ENCODE measurements around the gene SLC2A9. TPM values are rescaled to one million over a fixed set of nuclear protein-coding genes. Genes with fewer than 3 reads are reported as not detected.

SLC2A9 gene
- total and polyA plus RNA-seq, 2 of the 13 experiments (the other 11 are each of a cell fraction or from before 2014, with no cell fraction given) = 36.2 to 42.3 TPM

GRCh38 chr4:10017037-10017893 lies 4.0 kb downstream of the SLC2A9 start (continued):
- no peak for TF ChIP-seq HIC2 (CRISPR knock-in tag; IDR thresholded peaks at IDR 0.05; ENCODE audit: low read depth)
- no peak for TF ChIP-seq TBP (CRISPR knock-in tag; IDR thresholded peaks at IDR 0.05)
- no peak for TF ChIP-seq HES4 (CRISPR knock-in tag; IDR thresholded peaks at IDR 0.05; ENCODE audit: borderline replicate concordance)
- TF ChIP-seq ZBTB25 (CRISPR knock-in tag; IDR thresholded peaks at IDR 0.05) = peak; percentile 37; the same call in 1 of the 2 replicates
- no peak for TF ChIP-seq ZNF138 (CRISPR knock-in tag; IDR thresholded peaks at IDR 0.05; ENCODE audit: low read depth)
- peak; percentile 97 for TF ChIP-seq HNF4G (IDR thresholded peaks at IDR 0.05; ENCODE audit: borderline replicate concordance, low read depth, low read length)
- peak; percentile 98 for TF ChIP-seq HNF4G (CRISPR knock-in tag; IDR thresholded peaks at IDR 0.05; ENCODE audit: borderline replicate concordance, low read depth)
- TF ChIP-seq TEAD3 (CRISPR knock-in tag; optimal IDR thresholded peaks at IDR 0.05; ENCODE audit: borderline replicate concordance) = peak; percentile 92
- peak; percentile 42; the same call in 1 of the 2 replicates for TF ChIP-seq LCORL (IDR thresholded peaks at IDR 0.05)
- TF ChIP-seq LCORL (CRISPR knock-in tag; IDR thresholded peaks at IDR 0.05) = peak; percentile 88
- TF ChIP-seq RXRB (CRISPR knock-in tag; IDR thresholded peaks at IDR 0.05; ENCODE audit: borderline replicate concordance) = peak; percentile 90
- TF ChIP-seq BHLHE40 (IDR thresholded peaks at IDR 0.05; ENCODE audit: low read length) = no peak
- TF ChIP-seq CEBPB (IDR thresholded peaks at IDR 0.05; ENCODE audit: borderline replicate concordance, low read depth, low read length) = peak; percentile 95
- TF ChIP-seq TAF15 (IDR thresholded peaks at IDR 0.05; ENCODE audit: low read depth, low read length, poor library complexity, severe bottlenecking) = no peak
- peak; percentile 98 for TF ChIP-seq ZFP36 (IDR thresholded peaks at IDR 0.05; ENCODE audit: borderline replicate concordance, low read depth, low read length, partially characterized antibody)
- peak; percentile 46; the same call in 1 of the 2 replicates for TF ChIP-seq THAP11 (CRISPR knock-in tag; IDR thresholded peaks at IDR 0.05)
- no peak for TF ChIP-seq HNRNPK (IDR thresholded peaks at IDR 0.05; ENCODE audit: low read depth, low read length, poor library complexity, severe bottlenecking)
- TF ChIP-seq ZBTB10 (CRISPR knock-in tag; IDR thresholded peaks at IDR 0.05; ENCODE audit: borderline replicate concordance) = 0 out of 2 replicates have a peak, but pooled peaks have one; percentile 36
- peak; percentile 47; the same call in 1 of the 2 replicates for TF ChIP-seq SRY (CRISPR knock-in tag; IDR thresholded peaks at IDR 0.05)
- TF ChIP-seq EP300 (IDR thresholded peaks at IDR 0.05; ENCODE audit: low read depth in 2 of 2, low read length in 2 of 2) = peak; percentile 83 to 95; a peak in 3 of 4 replicates
- TF ChIP-seq EP300 (CRISPR knock-in tag; IDR thresholded peaks at IDR 0.05; ENCODE audit: borderline replicate concordance) = peak; percentile 74
- TF ChIP-seq ZNF264 (CRISPR knock-in tag; IDR thresholded peaks at IDR 0.05) = peak; percentile 54; the same call in 1 of the 2 replicates
- peak; percentile 89 for TF ChIP-seq KDM6A (CRISPR knock-in tag; IDR thresholded peaks at IDR 0.05; ENCODE audit: low read depth)
- TF ChIP-seq ZFP36L1 (CRISPR knock-in tag; IDR thresholded peaks at IDR 0.05) = no peak

Measured in HepG2 (cell line).